Astrocyte of the spinal cord (primary cell): ENCODE data around the gene TXNRD2.

Experiments used
- DNase-seq: peaks from one replicate; pipeline ENCODE4 v3.0.0; 2011; ENCODE audit warnings: low read depth, low spot score
- H3K4me3 ChIP-seq: 2 replicates; pipeline ENCODE4 v1.5.1; 2011; ENCODE audit warnings: low read depth, mild to moderate bottlenecking, low read length, moderate library complexity
- CTCF ChIP-seq: IDR thresholded peaks from 2 replicates; pipeline ENCODE4 v1.5.1; 2012; ENCODE audit warnings: low read depth, mild to moderate bottlenecking, low read length, inconsistent platforms
- in situ Hi-C: cut with HindIII; loops from 2 replicates; pipeline ENCODE4 v1.10.0; 2017; ENCODE audit warnings: low sequenced_read_pairs

Gene TXNRD2

DNA sequence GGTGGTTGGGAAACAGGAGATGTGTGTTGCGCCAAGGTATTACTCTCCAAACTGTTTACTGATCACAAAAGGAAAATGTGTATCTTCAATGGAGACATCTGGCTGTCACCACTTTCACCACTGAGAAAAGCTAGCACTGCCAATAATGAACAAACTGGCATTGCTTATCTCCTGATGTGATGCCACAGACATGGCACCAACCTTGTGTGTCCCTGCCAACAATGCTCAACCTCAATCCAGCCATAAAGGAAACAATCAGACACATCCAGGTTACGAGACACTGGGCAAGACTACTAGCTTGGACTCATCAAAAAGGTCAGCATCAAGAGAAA, 115.0 kb downstream of the TXNRD2 start:
- no peak overlapping the region for H3K4me3 ChIP-seq
- in situ Hi-C loops: no loop called here
- no peak for TF ChIP-seq CTCF
- no peak for DNase-seq

DNA sequence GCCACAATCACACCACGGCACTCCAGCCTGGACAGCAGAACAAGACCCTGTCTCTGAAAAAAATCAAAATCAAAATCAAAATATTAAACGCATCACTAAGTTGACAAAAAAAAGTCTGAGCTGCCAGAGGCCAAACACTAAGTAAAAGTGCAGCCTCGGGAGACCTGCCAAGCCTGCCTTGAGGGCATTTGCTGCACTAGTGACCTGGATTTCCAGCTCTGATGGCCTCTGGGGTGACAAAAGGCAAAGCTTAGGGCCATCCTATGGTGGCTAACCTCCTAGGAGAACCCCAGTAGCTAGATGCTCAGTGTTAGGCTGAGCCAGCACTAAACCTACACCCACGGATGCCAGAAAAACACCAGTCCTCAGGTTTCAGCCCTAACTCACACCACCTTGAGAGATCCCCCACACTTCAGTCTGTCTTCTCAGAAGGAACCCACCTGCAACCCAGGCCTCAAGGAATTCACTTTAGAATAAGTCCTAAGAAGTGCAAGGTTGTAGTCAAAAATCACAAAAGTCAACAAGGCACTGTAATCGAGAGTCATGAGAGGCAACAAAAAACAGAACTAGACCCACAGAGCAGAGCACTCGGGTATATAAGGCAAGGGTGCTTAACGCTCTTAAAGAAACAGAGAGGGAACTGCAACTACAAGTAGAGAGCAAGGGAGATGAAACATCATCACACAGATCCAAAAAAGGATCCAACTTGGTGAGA, 115.6 kb downstream of the TXNRD2 start:
- in situ Hi-C loops: no loop called here
- DNase-seq: no peak
- no peak for TF ChIP-seq CTCF
- H3K4me3 ChIP-seq: no peak overlapping the region
